NCI-H1694 treated with DMSO at 0.1 percent for 48 hours (cell line): Measurements from ENCODE around the gene TSPAN32.

Experiments
- DNase-seq: peaks from one replicate; lab custom pipeline; 2025; lab: John Stamatoyannopoulos, UW

The TSPAN32 gene

GRCh38 chr11:2366733-2367132 is 64.9 kb downstream of the TSPAN32 start:
- no peak for DNase-seq

DNA sequence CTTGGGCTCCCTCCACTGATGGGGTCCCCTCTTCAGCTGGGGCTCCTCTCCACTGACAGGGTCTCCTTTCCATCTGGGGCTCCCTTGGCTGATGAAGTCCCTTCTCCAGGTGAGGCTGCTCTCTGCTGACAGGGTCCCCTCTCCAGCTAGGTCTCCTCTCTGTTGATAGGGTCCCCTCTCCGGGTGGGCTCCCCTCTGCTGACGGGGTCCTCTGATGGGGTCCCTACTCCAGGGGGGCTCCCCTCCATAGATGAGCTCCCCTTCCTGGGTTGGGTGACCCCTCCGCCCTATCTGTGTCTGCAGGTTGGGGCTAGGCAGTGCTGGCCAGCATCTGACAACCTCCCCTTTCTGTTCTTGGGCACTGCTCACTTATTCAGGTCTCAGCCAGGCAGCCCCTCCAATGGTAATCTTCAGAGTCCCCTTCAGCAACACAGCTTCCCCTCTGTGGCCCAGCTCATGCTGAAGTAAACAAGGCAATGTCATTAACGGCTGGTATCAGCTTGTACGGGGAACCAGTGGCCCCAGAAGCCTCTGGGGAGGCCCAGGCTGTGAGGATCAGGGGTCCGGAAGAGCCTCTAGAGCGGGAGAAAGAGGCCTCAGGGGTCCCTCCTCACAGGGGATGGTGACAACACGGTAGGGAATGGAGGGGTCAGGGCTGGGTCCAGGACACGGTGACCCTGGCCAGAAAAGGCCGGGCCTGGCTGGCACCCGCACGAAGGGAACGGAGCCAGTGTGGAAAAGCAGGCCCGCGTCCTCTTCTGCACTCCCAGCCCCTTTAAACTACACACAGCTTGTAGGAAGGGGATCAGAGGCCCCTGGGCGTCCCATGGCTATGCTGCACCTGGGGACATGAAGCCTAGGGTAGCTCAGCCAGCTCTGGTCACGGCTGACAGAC is 65.7 kb downstream of the TSPAN32 start:
- no peak for DNase-seq
